ENCODE data around the gene RTN4IP1. TPM values are rescaled to one million over a fixed set of nuclear protein-coding genes. Genes with fewer than 3 reads are reported as not detected.

Gene RTN4IP1
- total and polyA plus RNA-seq, 9 of the 15 experiments (the other 6 are each of a cell fraction or from before 2014, with no cell fraction given), result 17.9 to 46.0 (median 22.2) TPM

DNA sequence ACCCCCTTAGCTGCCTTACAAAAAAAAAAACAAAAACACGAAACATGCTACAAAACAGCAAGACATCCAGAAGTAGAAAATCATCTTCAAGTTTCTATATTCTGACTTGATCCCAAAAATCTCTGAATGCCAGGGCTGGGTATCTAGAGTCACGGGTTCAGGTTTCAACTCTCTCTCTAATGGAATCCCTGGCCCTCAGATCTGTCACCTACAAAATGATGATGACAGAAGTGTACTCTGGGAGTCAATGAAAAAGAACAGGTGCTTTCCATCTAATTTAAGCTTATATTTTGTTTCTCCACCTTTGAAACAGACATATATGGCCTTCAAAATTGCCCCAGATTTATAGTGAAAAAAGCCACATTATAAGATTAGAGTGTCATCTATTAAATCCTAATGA, 18.3 kb downstream of the RTN4IP1 start:
- Histone ChIP-seq H3K27ac (ENCODE audit: extremely low read depth, low read depth, low read length) (no peak overlapping the region), H3K4me1 (replicated peaks in 1 of 2; ENCODE audit: control insufficient read depth in 2 of 2, insufficient read depth in 2 of 2, low read length in 2 of 2) (no peaks in the 10 kb centered on the region), H3K9ac (ENCODE audit: insufficient read depth in 1 of 2, low read depth in 2 of 2, low read length in 2 of 2) (no peak overlapping the region), H3K79me2 (ENCODE audit: control insufficient read depth, insufficient read depth, low read length) (no peaks in the 10 kb centered on the region), H3K4me3 (no peak overlapping the region), H3K4me2 (ENCODE audit: insufficient read depth, low read length) (no peak overlapping the region), H3K9me1 (ENCODE audit: control insufficient read depth, insufficient read depth, low read length) (no peaks in the 10 kb centered on the region), H2AFZ (ENCODE audit: low read depth, low read length) (no peak overlapping the region), H3K27me3 (ENCODE audit: control insufficient read depth in 2 of 2, insufficient read depth in 2 of 2, low read length in 2 of 2) (no peaks in the 10 kb centered on the region), H3K36me3 (ENCODE audit: control insufficient read depth, insufficient read depth, low read length) (peaks cover 10% of the 10 kb centered on the region; the same call in 1 of the 3 replicates), H4K20me1 (replicated peaks; ENCODE audit: control insufficient read depth, insufficient read depth, low read length) (no peaks in the 10 kb centered on the region), H3K9me3 (replicated peaks; ENCODE audit: control insufficient read depth, insufficient read depth, low read depth, low read length) (no peaks in the 10 kb centered on the region)
- FAIRE-seq (no peak), ATAC-seq (no peak), DNase-seq (ENCODE audit: extremely low read depth in 1 of 4, low spot score in 3 of 4) (no peak)
- in situ Hi-C loops (cut with MboI) (no loop called here), intact Hi-C loops (cut with micrococcal nuclease) (no loop called here)
- TF ChIP-seq HIVEP1 (CRISPR knock-in tag; IDR thresholded peaks at IDR 0.05) (no peak), STAG1 (CRISPR knock-in tag; IDR thresholded peaks at IDR 0.05; ENCODE audit: borderline replicate concordance) (no peak), STAT5A (IDR thresholded peaks at IDR 0.05; ENCODE audit: borderline replicate concordance, low read length) (no peak), MBD2 (IDR thresholded peaks at IDR 0.05; ENCODE audit: borderline replicate concordance, low read depth) (no peak)
- TF ChIP-seq, protein P1, sequence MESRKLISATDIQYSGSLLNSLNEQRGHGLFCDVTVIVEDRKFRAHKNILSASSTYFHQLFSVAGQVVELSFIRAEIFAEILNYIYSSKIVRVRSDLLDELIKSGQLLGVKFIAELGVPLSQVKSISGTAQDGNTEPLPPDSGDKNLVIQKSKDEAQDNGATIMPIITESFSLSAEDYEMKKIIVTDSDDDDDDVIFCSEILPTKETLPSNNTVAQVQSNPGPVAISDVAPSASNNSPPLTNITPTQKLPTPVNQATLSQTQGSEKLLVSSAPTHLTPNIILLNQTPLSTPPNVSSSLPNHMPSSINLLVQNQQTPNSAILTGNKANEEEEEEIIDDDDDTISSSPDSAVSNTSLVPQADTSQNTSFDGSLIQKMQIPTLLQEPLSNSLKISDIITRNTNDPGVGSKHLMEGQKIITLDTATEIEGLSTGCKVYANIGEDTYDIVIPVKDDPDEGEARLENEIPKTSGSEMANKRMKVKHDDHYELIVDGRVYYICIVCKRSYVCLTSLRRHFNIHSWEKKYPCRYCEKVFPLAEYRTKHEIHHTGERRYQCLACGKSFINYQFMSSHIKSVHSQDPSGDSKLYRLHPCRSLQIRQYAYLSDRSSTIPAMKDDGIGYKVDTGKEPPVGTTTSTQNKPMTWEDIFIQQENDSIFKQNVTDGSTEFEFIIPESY (CRISPR knock-in tag; IDR thresholded peaks at IDR 0.05), result no peak
- CTCF ChIA-PET (ENCODE audit: low intra/inter-chr PET ratio), result interaction anchor here (2.2 kb wide), 1 partner anchor 368 kb away, joined by 7 read pairs; no protein-coding TSS in a partner anchor
- no TSS peak for BruUV-seq (replicated peaks)
- POLR2A ChIA-PET, result interaction anchor here (0.5 kb wide), 1 partner anchor 848 kb away, joined by 3 read pairs; no protein-coding TSS in a partner anchor
- 73% methylated on average over 2 of the region's 2 CpGs for WGBS (ENCODE audit: insufficient coverage, low coverage, missing lambda C conversion rate)

All from K562 (cell line).